ENCODE results near the gene PCDHA2. TPM values are rescaled to one million over a fixed set of nuclear protein-coding genes. Genes with fewer than 3 reads are reported as not detected.
A peak's percentile ranks its signal among the peaks of the same experiment; 100 is the strongest.

Gene PCDHA2
- total RNA-seq, 1 experiment from 2014 or later = 0.20 TPM

- Histone ChIP-seq H3K9ac (ENCODE audit: extremely low read depth, insufficient read length, low read length) (no peak within 1 kb of the TSS), H3K18ac (ENCODE audit: insufficient read length, low read depth, low read length) (no peak within 1 kb of the TSS), H4K91ac (ENCODE audit: insufficient read length, low read depth, low read length) (no peak within 1 kb of the TSS), H3K4ac (ENCODE audit: low read depth, low read length) (no peak within 1 kb of the TSS), H2AFZ (ENCODE audit: low read length) (no peak within 1 kb of the TSS), H3K23me2 (ENCODE audit: insufficient read length, low read depth, low read length, poor library complexity, severe bottlenecking) (no peaks in the 10 kb centered on the region), H2BK5ac (ENCODE audit: insufficient read length, low read length) (no peak within 1 kb of the TSS), H2BK15ac (ENCODE audit: low read depth, low read length) (no peak within 1 kb of the TSS), H2BK120ac (ENCODE audit: low read depth, low read length, poor library complexity, severe bottlenecking) (no peak within 1 kb of the TSS), H2BK20ac (ENCODE audit: low read depth, low read length, poor library complexity, severe bottlenecking) (no peak within 1 kb of the TSS), H3K27ac (ENCODE audit: insufficient read length, low read depth, low read length) (no peak within 1 kb of the TSS), H3K14ac (ENCODE audit: insufficient read depth, low read length) (no peak within 1 kb of the TSS), H2BK12ac (ENCODE audit: insufficient read length, low read depth, low read length) (no peak within 1 kb of the TSS), H2AK5ac (ENCODE audit: insufficient read length, low read length) (no peak within 1 kb of the TSS), H3K9me3 (ENCODE audit: control insufficient read depth, low read depth, low read length) (no peaks in the 10 kb centered on the region), H3K79me1 (ENCODE audit: insufficient read depth, low read depth, low read length, poor library complexity, severe bottlenecking) (no peaks in the 10 kb centered on the region), H3K4me2 (ENCODE audit: insufficient read depth, insufficient read length, low read length) (no peak within 1 kb of the TSS), H3K79me2 (ENCODE audit: insufficient read depth, low read length) (no peaks in the 10 kb centered on the region), H3T11ph (ENCODE audit: low read length) (no peak within 1 kb of the TSS), H4K5ac (ENCODE audit: insufficient read length, low read depth, low read length) (no peak within 1 kb of the TSS), H4K8ac (replicated peaks; ENCODE audit: insufficient read length, low read depth, low read length) (no peak within 1 kb of the TSS), H4K20me1 (ENCODE audit: control insufficient read depth, insufficient read depth, insufficient read length) (no peaks in the 10 kb centered on the region), H3K23ac (ENCODE audit: insufficient read length, low read depth, low read length) (no peak within 1 kb of the TSS), H3K56ac (ENCODE audit: insufficient read length, low read depth, low read length) (no peak within 1 kb of the TSS), H3K4me1 (ENCODE audit: insufficient read depth, low read length) (no peaks in the 10 kb centered on the region), H3K27me3 (ENCODE audit: insufficient read depth, low read length) (no peaks in the 10 kb centered on the region)
- peak within 1 kb of the TSS in 1 of 2 experiments; percentile 17; a peak in 1 of 5 replicates for H3K4me3 Mint-ChIP-seq
- H3K9me3 Mint-ChIP-seq = peaks cover 2 to 5% of the 10 kb centered on the region in 2 experiments; a peak in 3 of 5 replicates
- H3K27ac Mint-ChIP-seq = no peak within 1 kb of the TSS
- peaks cover 4 to 18% (median 8%) of the 10 kb centered on the region in 3 experiments; a peak in 5 of 7 replicates for H3K36me3 Mint-ChIP-seq (ENCODE audit: insufficient read depth in 1 of 3, low read depth in 3 of 3)
- H3K27me3 Mint-ChIP-seq (ENCODE audit: low read depth) = no peaks in the 10 kb centered on the region; the same call in 1 of the 2 replicates
- no CpG with 5 or more reads among the region's 47 CpGs for WGBS (ENCODE audit: extremely low coverage, insufficient read length, low lambda C conversion rate)
- DNase-seq = peak; percentile 66
- TF ChIP-seq, protein P1, sequence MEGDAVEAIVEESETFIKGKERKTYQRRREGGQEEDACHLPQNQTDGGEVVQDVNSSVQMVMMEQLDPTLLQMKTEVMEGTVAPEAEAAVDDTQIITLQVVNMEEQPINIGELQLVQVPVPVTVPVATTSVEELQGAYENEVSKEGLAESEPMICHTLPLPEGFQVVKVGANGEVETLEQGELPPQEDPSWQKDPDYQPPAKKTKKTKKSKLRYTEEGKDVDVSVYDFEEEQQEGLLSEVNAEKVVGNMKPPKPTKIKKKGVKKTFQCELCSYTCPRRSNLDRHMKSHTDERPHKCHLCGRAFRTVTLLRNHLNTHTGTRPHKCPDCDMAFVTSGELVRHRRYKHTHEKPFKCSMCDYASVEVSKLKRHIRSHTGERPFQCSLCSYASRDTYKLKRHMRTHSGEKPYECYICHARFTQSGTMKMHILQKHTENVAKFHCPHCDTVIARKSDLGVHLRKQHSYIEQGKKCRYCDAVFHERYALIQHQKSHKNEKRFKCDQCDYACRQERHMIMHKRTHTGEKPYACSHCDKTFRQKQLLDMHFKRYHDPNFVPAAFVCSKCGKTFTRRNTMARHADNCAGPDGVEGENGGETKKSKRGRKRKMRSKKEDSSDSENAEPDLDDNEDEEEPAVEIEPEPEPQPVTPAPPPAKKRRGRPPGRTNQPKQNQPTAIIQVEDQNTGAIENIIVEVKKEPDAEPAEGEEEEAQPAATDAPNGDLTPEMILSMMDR (conservative IDR thresholded peaks at IDR 0.05) = peak; percentile 68
- H3K4me1 Mint-ChIP-seq = 0 out of 4 replicates have a peak, but pooled peaks cover 0 to 2% of the 10 kb centered on the region in 2 experiments
These were observed 46.6 kb downstream of the PCDHA2 start, which contains the start of gene PCDHA8 for GRCh38 chr5:140840978-140841962. Gene PCDHA8, plus strand, starts transcription at chr5:140841187. Its CDS starts 135 bp downstream, at chr5:140841322.
